ENCODE measurements around the gene TOR2A. TPM values are rescaled to one million over a fixed set of nuclear protein-coding genes. Genes with fewer than 3 reads are reported as not detected.
A peak's percentile ranks its signal among the peaks of the same experiment; 100 is the strongest.
"Not testable (repeated sequence)": the region's sequence is repeated elsewhere in the genome, so short reads cannot be mapped to it uniquely, and the experiment has no call there.

Gene TOR2A
- total RNA-seq, 1 donor from 2014 or later: 21.9 TPM

DNA sequence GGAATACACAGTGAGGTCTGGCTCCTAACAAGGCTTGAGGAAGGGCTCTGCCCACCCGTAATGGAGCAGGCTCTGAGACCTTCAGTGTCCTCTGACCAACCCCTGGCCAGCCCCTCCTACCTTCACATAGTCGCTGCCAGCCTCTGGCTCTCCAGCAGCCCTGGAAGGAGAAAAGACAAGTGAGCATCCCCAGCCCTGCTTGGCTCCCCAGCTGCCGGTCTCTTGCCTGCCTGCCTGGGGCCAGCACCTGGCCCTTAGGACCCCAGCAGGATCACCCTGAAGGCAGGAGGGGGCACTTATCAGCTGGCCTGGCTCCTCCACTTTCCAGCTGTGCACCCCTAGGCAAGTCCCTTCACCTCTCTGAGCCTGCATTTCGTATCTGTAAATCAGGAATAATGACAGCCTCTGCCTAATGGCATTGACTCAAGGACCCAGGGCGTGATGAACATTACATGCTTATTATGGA, 26.4 kb upstream of the TOR2A start:
- peaks cover 54% of the 10 kb centered on the region for H3K27me3 Mint-ChIP-seq
- no peak overlapping the region for H3K27ac Mint-ChIP-seq
- DNase-seq (ENCODE audit: extremely low spot score, unreplicated experiment): no peak
- TF ChIP-seq, protein P1, sequence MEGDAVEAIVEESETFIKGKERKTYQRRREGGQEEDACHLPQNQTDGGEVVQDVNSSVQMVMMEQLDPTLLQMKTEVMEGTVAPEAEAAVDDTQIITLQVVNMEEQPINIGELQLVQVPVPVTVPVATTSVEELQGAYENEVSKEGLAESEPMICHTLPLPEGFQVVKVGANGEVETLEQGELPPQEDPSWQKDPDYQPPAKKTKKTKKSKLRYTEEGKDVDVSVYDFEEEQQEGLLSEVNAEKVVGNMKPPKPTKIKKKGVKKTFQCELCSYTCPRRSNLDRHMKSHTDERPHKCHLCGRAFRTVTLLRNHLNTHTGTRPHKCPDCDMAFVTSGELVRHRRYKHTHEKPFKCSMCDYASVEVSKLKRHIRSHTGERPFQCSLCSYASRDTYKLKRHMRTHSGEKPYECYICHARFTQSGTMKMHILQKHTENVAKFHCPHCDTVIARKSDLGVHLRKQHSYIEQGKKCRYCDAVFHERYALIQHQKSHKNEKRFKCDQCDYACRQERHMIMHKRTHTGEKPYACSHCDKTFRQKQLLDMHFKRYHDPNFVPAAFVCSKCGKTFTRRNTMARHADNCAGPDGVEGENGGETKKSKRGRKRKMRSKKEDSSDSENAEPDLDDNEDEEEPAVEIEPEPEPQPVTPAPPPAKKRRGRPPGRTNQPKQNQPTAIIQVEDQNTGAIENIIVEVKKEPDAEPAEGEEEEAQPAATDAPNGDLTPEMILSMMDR (conservative IDR thresholded peaks at IDR 0.05): no peak
- no peaks in the 10 kb centered on the region for H3K9me3 Mint-ChIP-seq
- H3K4me1 Mint-ChIP-seq (ENCODE audit: unreplicated experiment): peaks cover 41% of the 10 kb centered on the region
- H3K4me3 Mint-ChIP-seq: no peak overlapping the region
- no peaks in the 10 kb centered on the region for H3K36me3 Mint-ChIP-seq

DNA sequence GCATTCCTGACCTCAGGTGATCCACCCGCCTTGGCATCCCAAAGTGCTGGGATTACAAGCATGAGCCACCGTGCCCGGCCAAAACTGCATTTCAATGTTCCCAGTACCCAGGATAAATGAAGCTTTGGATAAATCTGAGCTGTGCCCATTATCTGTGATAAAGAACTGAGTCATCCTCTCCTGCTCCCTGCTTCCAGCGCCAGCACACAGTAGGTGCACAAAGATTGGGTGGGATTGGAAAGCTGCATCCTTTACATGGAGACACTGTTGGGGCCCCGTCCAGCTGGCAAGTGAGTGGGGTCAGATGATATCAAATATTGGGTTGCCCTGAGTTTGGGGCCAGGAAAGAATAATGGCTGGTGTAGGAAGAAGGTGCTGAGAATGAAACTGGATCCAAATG, 26.0 kb upstream of the TOR2A start:
- H3K36me3 Mint-ChIP-seq: no peaks in the 10 kb centered on the region
- peaks cover 53% of the 10 kb centered on the region for H3K27me3 Mint-ChIP-seq
- peaks cover 41% of the 10 kb centered on the region for H3K4me1 Mint-ChIP-seq (ENCODE audit: unreplicated experiment)
- H3K4me3 Mint-ChIP-seq: no peak overlapping the region
- no peak overlapping the region for H3K27ac Mint-ChIP-seq
- H3K9me3 Mint-ChIP-seq: no peaks in the 10 kb centered on the region
- TF ChIP-seq, protein P1 (conservative IDR thresholded peaks at IDR 0.05): no peak
- DNase-seq (ENCODE audit: extremely low spot score, unreplicated experiment): no peak

DNA sequence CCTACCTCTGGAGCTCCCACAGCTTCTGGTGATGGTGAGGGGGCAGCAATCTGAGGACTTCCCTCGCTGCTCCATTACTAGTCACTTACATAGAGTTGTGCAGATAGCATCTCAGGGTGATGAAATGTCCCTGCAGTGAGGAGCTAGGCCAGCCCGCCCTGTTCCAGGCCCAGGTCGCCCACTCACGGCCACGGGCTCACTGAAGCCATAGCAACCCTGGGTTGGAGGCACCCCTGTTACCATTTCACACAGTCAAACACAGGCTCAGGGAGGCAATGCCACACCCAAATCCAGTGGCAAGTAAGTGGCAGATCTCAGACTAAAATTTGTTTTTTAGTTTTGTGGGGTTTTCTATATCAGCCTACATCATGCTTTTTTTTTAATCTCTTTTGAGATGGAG, 23.7 kb upstream of the TOR2A start:
- no peak for DNase-seq (ENCODE audit: extremely low spot score, unreplicated experiment)
- peaks cover 48% of the 10 kb centered on the region for H3K27me3 Mint-ChIP-seq
- H3K4me1 Mint-ChIP-seq (ENCODE audit: unreplicated experiment): peaks cover 28% of the 10 kb centered on the region
- H3K27ac Mint-ChIP-seq: no peak overlapping the region
- no peak overlapping the region for H3K4me3 Mint-ChIP-seq
- no peaks in the 10 kb centered on the region for H3K9me3 Mint-ChIP-seq
- no peaks in the 10 kb centered on the region for H3K36me3 Mint-ChIP-seq
- TF ChIP-seq, protein P1 (conservative IDR thresholded peaks at IDR 0.05): no peak

DNA sequence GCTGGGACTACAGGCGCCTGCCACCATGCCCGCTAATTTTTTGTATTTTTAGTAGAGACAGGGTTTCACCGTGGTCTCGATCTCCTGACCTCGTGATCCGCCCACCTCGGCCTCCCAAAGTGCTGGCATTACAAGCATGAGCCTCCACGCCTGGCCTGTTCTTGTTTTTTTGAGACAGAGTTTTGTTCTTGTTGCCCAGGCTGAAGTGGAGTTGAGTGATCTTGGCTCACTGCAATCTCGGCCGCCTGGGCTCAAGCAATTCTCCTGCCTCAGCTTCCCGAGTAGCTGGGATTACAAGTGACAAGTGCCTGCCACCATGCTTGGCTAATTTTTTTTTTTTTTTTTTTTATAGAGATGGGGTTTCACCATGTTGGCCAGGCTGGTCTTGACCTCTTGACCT, 21.7 kb upstream of the TOR2A start:
- not testable (repeated sequence) for H3K4me3 Mint-ChIP-seq; H3K27ac Mint-ChIP-seq; H3K4me1 Mint-ChIP-seq (ENCODE audit: unreplicated experiment); H3K36me3 Mint-ChIP-seq; H3K9me3 Mint-ChIP-seq; DNase-seq (ENCODE audit: extremely low spot score, unreplicated experiment)
- H3K27me3 Mint-ChIP-seq: peaks cover 50% of the 10 kb centered on the region

DNA sequence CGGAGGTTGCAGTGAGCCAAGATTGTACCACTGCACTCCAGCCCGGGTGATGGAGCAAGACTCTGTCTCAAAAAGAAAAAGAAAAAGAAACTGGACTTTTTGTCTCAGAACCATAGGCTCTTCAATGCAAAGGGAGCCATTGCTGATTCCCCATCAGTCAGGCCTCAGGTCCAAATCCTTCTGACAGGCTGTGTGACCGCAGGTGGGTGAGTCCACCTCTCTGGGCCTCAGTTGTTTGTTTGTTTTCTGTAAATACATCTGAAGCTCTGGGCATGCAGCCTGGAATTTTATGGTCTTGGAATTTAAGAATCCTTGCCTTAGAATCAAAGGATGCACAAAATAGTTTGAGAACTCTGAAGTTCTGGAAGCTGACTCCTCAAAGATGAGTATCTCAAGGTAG, 21.1 kb upstream of the TOR2A start:
- TF ChIP-seq, protein P1 (conservative IDR thresholded peaks at IDR 0.05): no peak
- Mint-ChIP-seq H3K4me3 (peak overlapping the region; percentile 64), H3K36me3 (no peaks in the 10 kb centered on the region), H3K27me3 (peaks cover 53% of the 10 kb centered on the region), H3K4me1 (ENCODE audit: unreplicated experiment) (peaks cover 5% of the 10 kb centered on the region), H3K9me3 (no peaks in the 10 kb centered on the region), H3K27ac (no peak overlapping the region)
- DNase-seq (ENCODE audit: extremely low spot score, unreplicated experiment): no peak

DNA sequence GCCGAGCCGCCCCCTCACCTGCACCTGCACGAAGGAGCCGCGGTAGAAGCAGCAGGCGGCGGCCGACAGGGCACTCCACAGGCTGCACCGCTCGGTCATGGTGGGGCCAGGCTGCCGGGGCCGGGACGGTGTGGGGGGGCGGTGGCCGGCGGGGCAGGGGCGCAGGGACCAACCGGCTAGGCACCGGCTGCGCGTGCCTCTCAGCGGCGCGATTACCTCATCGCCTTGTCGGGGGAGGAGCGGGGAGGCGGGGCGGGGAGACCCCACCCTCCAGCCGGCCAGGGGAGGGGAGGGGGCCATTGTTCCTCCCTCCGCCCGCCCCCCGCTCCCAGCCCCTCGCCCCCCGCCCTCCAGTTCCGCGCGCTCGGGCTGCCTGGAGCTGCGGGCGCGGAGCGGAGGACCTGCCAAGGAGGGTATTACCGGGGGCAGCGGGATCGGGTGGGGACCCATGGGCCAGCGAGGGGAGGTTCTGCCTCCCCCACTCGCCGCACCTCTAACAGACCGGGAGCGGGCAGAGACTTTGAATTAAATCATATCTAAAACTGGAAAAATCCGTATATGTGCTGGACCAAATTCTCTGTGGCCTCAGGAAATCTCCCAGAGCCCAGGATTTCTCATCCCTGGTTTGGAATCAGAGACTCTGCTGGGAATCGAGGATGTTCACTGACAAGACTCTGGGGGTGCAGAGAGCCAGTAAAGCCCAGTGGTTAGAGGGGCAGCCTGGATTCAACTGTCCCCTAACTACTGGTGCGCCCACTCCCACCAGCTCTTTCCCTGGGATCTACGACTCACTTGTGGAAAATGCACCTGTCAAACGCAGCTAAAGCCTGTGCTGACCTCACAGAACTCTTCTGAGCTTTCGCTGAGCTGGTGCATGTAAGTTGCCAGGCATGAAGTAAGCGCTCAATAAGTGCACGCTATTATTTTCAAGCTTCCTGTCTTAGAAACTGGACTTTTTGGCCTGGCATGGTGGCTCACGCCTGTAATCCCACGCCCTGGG, 20.3 kb upstream of the TOR2A start:
- no peak for DNase-seq (ENCODE audit: extremely low spot score, unreplicated experiment)
- Mint-ChIP-seq H3K27me3 (peaks cover 54% of the 10 kb centered on the region), H3K4me1 (ENCODE audit: unreplicated experiment) (peaks cover 5% of the 10 kb centered on the region), H3K27ac (no peak overlapping the region), H3K4me3 (peak overlapping the region; percentile 64), H3K36me3 (no peaks in the 10 kb centered on the region), H3K9me3 (no peaks in the 10 kb centered on the region)
- TF ChIP-seq, protein P1 (conservative IDR thresholded peaks at IDR 0.05): no peak

All from type B pancreatic cell (in vitro differentiated cells).